Measurements from ENCODE around the gene B3GNT2. TPM values are rescaled to one million over a fixed set of nuclear protein-coding genes. Genes with fewer than 3 reads are reported as not detected.
"Not testable (repeated sequence)": the region's sequence is repeated elsewhere in the genome, so short reads cannot be mapped to it uniquely, and the experiment has no call there.

Gene B3GNT2
- polyA plus RNA-seq, 12 donors, result 7.6 to 10.9 (median 9.2) TPM; not detected in 1

- DNase-seq, result no peak
Measured at GRCh38 chr2:62234755-62235655, 39.1 kb downstream of the B3GNT2 start.

GRCh38 chr2:62236499-62236898 lies 40.6 kb downstream of the B3GNT2 start:
- DNase-seq, result no peak

GRCh38 chr2:62238236-62238635 lies 42.3 kb downstream of the B3GNT2 start:
- DNase-seq, result no peak

GRCh38 chr2:62240546-62240945 lies 44.6 kb downstream of the B3GNT2 start:
- no peak for DNase-seq

DNA sequence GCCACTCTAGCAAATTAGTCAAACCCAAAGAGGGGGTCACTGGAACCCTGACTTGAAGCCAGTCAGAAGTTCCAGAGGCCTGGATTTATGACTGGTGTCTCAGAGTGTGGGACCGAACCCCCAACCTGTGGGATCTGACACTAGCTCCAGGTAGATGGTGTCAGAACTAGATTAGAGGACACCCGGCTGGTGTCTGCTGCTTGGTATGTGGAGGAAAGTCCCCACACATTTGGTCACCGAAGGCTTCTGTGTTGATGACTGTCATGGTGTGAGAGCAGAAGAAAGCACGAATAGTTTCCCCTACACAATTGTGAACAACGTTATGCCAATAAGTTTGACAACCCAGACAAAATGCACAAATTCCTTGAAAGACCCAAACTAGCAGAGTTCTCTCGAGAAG lies 48.1 kb downstream of the B3GNT2 start:
- no peak for DNase-seq

- no peak for DNase-seq
Measured at GRCh38 chr2:62248226-62248625, 52.3 kb downstream of the B3GNT2 start.

DNA sequence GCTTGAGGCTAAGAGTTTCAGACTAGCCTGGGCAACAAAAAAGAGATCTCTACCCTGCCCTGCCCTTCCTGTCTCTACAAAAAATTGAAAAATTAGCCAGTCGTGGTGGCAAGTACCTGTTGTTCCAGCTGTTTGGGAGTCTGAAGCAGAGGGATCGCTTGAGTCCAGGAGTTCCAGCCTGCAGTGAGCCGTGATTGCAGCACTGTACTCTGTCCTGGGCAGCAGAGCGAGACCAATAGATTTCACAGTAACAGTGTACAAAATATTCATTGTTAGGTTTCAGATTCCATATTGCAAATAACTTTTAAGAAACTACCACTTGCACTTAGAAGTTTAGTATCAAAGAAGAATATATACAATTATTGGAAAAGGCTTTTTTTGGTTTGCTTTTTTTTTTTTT lies 54.3 kb downstream of the B3GNT2 start:
- DNase-seq, result no peak

DNA sequence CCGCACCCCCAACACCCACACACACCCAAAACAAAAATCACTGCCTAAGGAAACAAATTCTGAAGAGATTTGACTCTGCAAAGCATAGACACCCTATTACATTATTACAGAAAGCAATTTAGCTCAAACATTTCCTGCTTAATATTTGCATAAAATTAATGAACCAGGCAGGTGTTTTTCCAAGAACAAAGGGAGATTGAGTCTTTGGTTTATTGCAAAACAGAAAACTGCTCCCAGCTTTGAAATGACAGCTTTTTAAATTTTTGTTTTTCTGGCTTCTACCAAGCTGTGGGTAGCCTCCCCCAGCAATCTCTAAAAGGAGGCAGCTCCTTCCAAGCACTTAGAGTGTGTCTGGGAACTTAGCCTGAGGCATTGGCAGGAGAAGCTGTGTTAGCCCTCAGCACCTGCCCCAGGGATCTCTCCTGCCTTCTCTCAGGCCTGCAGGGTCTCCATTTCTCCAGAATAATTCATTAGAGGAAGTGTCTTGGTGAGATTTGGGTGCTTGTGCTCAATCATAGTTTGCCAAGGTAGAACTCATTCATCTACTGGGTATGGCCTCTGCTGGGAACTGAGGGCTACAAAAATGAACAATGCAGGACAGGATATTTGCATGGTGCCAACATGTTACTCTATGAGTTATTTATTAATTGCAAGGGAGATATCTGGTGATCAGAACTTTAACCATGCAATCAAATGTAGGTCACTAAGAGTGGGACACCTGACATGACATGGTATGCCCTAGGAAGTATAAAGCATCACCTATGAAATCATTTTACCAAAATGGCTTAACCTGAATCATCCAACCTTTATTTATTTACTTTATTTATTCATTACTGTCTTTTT lies 58.7 kb downstream of the B3GNT2 start:
- no peak for DNase-seq

GRCh38 chr2:62257466-62257865 lies 61.6 kb downstream of the B3GNT2 start:
- DNase-seq, result no peak

- DNase-seq, result no peak
Measured at GRCh38 chr2:62263076-62263715, 67.3 kb downstream of the B3GNT2 start.

DNA sequence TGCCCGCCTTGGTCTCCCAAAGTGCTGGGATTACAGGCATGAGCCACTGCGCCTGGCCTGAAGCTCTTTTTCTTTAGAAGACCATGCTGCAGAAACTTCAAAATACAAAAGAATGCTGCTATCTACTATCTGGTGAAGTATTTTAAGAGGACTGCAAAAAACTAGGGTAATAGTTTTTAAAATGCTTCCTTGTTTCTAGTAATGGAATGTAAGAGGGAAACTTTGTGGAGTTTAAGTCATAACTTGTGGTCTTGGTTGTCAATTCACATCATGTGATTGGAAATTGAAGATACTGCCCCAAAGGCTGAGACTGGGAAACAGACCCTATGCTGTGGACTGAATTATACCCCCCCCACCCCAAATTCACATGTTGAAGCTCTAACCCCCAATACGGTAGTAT lies 68.3 kb downstream of the B3GNT2 start:
- no peak for DNase-seq

GRCh38 chr2:62265106-62265505 lies 69.2 kb downstream of the B3GNT2 start:
- no peak for DNase-seq

DNA sequence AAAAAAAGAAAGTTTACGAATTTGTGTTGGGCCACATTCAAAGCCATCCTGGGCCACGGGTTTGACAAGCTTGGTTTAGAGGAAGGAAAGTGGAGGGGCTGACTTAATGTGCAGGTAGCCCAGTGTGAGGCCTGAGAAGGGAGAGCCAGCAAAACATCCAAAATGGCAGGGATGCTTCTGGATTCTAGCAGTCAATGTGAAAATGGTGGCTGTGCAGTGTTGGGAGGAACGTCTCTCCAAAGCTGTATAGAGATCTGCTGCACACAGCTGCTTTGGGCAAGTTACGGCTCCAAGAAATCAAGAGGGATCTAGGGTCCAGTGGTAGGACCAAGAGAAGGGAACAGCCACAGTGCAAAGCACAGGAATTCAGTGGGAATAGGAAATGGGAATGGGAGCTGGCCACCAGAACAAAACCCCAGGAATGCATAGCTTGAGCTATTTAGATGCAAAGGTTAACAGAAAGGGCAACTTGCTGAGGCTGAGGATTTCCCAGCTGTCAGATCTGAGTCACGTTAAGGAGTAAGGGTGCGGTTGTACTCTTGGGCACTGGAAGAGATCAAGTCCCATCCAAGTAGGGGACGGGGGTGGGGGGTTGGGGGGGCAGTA lies 70.6 kb downstream of the B3GNT2 start:
- DNase-seq, result no peak

- no peak for DNase-seq
Measured at GRCh38 chr2:62267696-62268095, 71.8 kb downstream of the B3GNT2 start.

- not testable (repeated sequence) for DNase-seq
Measured at GRCh38 chr2:62268681-62269188, 72.8 kb downstream of the B3GNT2 start.

GRCh38 chr2:62270728-62271127 lies 74.8 kb downstream of the B3GNT2 start:
- no peak for DNase-seq
